ENCODE data around the gene GOLGA6L7.
"Not testable (repeated sequence)": the region's sequence is repeated elsewhere in the genome, so short reads cannot be mapped to it uniquely, and the experiment has no call there.

DNA sequence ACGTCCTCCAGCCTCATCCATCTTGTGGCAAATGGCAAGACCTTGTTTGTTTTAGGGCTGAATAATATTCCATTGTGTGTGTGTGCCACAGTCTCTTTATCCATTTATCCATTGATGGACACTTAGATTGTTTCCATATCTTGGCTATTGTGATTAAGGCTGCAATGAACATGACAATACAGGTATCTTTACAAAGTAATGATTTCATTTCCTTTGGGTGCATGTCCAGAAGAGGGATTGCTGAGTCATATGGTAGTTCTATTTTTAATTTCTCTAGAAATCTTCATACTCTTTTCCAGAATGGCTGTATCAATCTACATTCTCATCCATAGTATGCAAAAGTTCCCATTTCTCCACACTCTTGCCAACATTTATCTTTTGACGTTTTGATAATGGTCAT, 6.1 kb upstream of the GOLGA6L7 start:
- not testable (repeated sequence) for TF ChIP-seq NFIC (IDR thresholded peaks at IDR 0.05; ENCODE audit: low read length); JUN (CRISPR knock-in tag; IDR thresholded peaks at IDR 0.05); TGIF2 (CRISPR knock-in tag; IDR thresholded peaks at IDR 0.05); FOSL2 (CRISPR knock-in tag; IDR thresholded peaks at IDR 0.05); HDAC6 (IDR thresholded peaks at IDR 0.05; ENCODE audit: low read depth, low read length); EZH2 (conservative IDR thresholded peaks at IDR 0.05; ENCODE audit: low read depth, low read length); SNAPC2 (CRISPR knock-in tag; IDR thresholded peaks at IDR 0.05); SRSF9 (IDR thresholded peaks at IDR 0.05; ENCODE audit: borderline replicate concordance, insufficient read depth, low read depth, low read length, poor library complexity, severe bottlenecking)
- TF ChIP-seq, protein P1, sequence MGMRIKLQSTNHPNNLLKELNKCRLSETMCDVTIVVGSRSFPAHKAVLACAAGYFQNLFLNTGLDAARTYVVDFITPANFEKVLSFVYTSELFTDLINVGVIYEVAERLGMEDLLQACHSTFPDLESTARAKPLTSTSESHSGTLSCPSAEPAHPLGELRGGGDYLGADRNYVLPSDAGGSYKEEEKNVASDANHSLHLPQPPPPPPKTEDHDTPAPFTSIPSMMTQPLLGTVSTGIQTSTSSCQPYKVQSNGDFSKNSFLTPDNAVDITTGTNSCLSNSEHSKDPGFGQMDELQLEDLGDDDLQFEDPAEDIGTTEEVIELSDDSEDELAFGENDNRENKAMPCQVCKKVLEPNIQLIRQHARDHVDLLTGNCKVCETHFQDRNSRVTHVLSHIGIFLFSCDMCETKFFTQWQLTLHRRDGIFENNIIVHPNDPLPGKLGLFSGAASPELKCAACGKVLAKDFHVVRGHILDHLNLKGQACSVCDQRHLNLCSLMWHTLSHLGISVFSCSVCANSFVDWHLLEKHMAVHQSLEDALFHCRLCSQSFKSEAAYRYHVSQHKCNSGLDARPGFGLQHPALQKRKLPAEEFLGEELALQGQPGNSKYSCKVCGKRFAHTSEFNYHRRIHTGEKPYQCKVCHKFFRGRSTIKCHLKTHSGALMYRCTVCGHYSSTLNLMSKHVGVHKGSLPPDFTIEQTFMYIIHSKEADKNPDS (CRISPR knock-in tag; IDR thresholded peaks at IDR 0.05): not testable (repeated sequence)
- TF ChIP-seq, protein P2, sequence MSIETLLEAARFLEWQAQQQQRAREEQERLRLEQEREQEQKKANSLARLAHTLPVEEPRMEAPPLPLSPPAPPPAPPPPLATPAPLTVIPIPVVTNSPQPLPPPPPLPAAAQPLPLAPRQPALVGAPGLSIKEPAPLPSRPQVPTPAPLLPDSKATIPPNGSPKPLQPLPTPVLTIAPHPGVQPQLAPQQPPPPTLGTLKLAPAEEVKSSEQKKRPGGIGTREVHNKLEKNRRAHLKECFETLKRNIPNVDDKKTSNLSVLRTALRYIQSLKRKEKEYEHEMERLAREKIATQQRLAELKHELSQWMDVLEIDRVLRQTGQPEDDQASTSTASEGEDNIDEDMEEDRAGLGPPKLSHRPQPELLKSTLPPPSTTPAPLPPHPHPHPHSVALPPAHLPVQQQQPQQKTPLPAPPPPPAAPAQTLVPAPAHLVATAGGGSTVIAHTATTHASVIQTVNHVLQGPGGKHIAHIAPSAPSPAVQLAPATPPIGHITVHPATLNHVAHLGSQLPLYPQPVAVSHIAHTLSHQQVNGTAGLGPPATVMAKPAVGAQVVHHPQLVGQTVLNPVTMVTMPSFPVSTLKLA (IDR thresholded peaks at IDR 0.05): not testable (repeated sequence)
- TF ChIP-seq, protein P3, sequence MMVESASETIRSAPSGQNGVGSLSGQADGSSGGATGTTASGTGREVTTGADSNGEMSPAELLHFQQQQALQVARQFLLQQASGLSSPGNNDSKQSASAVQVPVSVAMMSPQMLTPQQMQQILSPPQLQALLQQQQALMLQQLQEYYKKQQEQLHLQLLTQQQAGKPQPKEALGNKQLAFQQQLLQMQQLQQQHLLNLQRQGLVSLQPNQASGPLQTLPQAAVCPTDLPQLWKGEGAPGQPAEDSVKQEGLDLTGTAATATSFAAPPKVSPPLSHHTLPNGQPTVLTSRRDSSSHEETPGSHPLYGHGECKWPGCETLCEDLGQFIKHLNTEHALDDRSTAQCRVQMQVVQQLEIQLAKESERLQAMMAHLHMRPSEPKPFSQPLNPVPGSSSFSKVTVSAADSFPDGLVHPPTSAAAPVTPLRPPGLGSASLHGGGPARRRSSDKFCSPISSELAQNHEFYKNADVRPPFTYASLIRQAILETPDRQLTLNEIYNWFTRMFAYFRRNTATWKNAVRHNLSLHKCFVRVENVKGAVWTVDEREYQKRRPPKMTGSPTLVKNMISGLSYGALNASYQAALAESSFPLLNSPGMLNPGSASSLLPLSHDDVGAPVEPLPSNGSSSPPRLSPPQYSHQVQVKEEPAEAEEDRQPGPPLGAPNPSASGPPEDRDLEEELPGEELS (CRISPR knock-in tag; IDR thresholded peaks at IDR 0.05): not testable (repeated sequence)

Data from HepG2 (cell line).